AG09319 (cell line): ENCODE results near the gene ATP4B.

ENCODE experiments used
- DNase-seq: peaks from one replicate; pipeline ENCODE4 v3.0.0-alpha.2; 2010; ENCODE audit warnings: low read depth; ENCODE audit errors: extremely low read depth
- CTCF ChIP-seq: IDR thresholded peaks from 2 replicates; pipeline ENCODE4 v1.5.1; 2011; ENCODE audit warnings: low read depth, mild to moderate bottlenecking, inconsistent platforms, low read length, moderate library complexity

ATP4B gene

GRCh38 chr13:113645329-113645728 lies 12.7 kb downstream of the ATP4B start:
- no peak for DNase-seq
- TF ChIP-seq CTCF, result no peak

GRCh38 chr13:113644800-113645199 lies 13.2 kb downstream of the ATP4B start:
- no peak for DNase-seq
- no peak for TF ChIP-seq CTCF

GRCh38 chr13:113643593-113643992 lies 14.4 kb downstream of the ATP4B start:
- TF ChIP-seq CTCF, result no peak
- DNase-seq, result no peak

- no peak for DNase-seq
- TF ChIP-seq CTCF, result no peak
These were observed 15.4 kb downstream of the ATP4B start for GRCh38 chr13:113642563-113642962.

GRCh38 chr13:113641426-113641825 lies 16.6 kb downstream of the ATP4B start:
- no peak for DNase-seq
- TF ChIP-seq CTCF, result no peak

- no peak for DNase-seq
- no peak for TF ChIP-seq CTCF
These were observed 18.3 kb downstream of the ATP4B start for GRCh38 chr13:113639616-113640262.

- DNase-seq, result no peak
- TF ChIP-seq CTCF, result no peak
These were observed 19.2 kb downstream of the ATP4B start for GRCh38 chr13:113638806-113639205.
